GM21723 (cell line): ENCODE measurements around the gene MCRIP2.
"Not testable (repeated sequence)": the region's sequence is repeated elsewhere in the genome, so short reads cannot be mapped to it uniquely, and the experiment has no call there.

Source experiments
- ATAC-seq: cut with Tn5 transposase; IDR thresholded peaks from one replicate; pipeline ENCODE4 v1.9.1; 2021; ENCODE audit warnings: mild to moderate bottlenecking, moderate library complexity; ENCODE audit not compliant: unreplicated experiment

The MCRIP2 gene

GRCh38 chr16:679814-680624, 38.4 kb downstream of the MCRIP2 start, which contains the start of gene STUB1:
Gene STUB1, plus strand, starts transcription at chr16:680410. Its CDS starts 116 bp downstream, at chr16:680526.
- ATAC-seq: peak; percentile 38

GRCh38 chr16:680625-680945, 39.0 kb downstream of the MCRIP2 start:
- no peak for ATAC-seq

GRCh38 chr16:680967-681745, 39.5 kb downstream of the MCRIP2 start:
- no peak for ATAC-seq

- no peak for ATAC-seq
Observed at GRCh38 chr16:681746-682427, 40.3 kb downstream of the MCRIP2 start.

GRCh38 chr16:682493-683395, 41.1 kb downstream of the MCRIP2 start:
- no peak for ATAC-seq

- no peak for ATAC-seq
Observed at GRCh38 chr16:683396-684070, 41.9 kb downstream of the MCRIP2 start.

GRCh38 chr16:684071-684794, 42.6 kb downstream of the MCRIP2 start, which contains the start of gene JMJD8:
Gene JMJD8, minus strand, starts transcription at chr16:684334. Its CDS starts 15 bp downstream, at chr16:684319.
- peak; percentile 59 for ATAC-seq

GRCh38 chr16:684961-685696, 43.5 kb downstream of the MCRIP2 start:
- ATAC-seq: no peak

GRCh38 chr16:685967-686366, 44.3 kb downstream of the MCRIP2 start:
- ATAC-seq: no peak

GRCh38 chr16:686459-687260, 45.0 kb downstream of the MCRIP2 start:
- ATAC-seq: no peak

GRCh38 chr16:687499-687898, 45.9 kb downstream of the MCRIP2 start:
- no peak for ATAC-seq

- ATAC-seq: no peak
Observed at GRCh38 chr16:689175-689897, 47.7 kb downstream of the MCRIP2 start.

GRCh38 chr16:691242-691641, 49.6 kb downstream of the MCRIP2 start:
- ATAC-seq: not testable (repeated sequence)

GRCh38 chr16:692356-693108, 50.9 kb downstream of the MCRIP2 start:
- ATAC-seq: no peak

- ATAC-seq: no peak
Observed at GRCh38 chr16:693364-693763, 51.7 kb downstream of the MCRIP2 start.

- no peak for ATAC-seq
Observed at GRCh38 chr16:693766-694165, 52.1 kb downstream of the MCRIP2 start.
